Hepatocyte (in vitro differentiated cells): ENCODE data around the gene SPOCK3. TPM values are rescaled to one million over a fixed set of nuclear protein-coding genes. Genes with fewer than 3 reads are reported as not detected.
A peak's percentile ranks its signal among the peaks of the same experiment; 100 is the strongest.

Experiments used
- DNase-seq: peaks from one replicate; pipeline ENCODE4 v3.0.0-alpha.2; 2016; ENCODE audit warnings: low spot score
- H2AFZ ChIP-seq: fragments of 200-600 bp; sonication (generic); 2 replicates; pipeline ENCODE4 v1.6.0; 2016; ENCODE audit warnings: antibody characterized with exemption, mild to moderate bottlenecking
- H3K27ac ChIP-seq: fragments of 200-600 bp; sonication (generic); 2 replicates; pipeline ENCODE4 v1.5.1; 2016; ENCODE audit warnings: mild to moderate bottlenecking
- H3K27me3 ChIP-seq: fragments of 200-600 bp; sonication (generic); 2 replicates; pipeline ENCODE4 v1.6.1; 2016
- H3K36me3 ChIP-seq: fragments of 200-600 bp; sonication (generic); replicated peaks from 2 replicates; pipeline ENCODE4 v1.5.1; 2016; ENCODE audit warnings: low read depth; ENCODE audit not compliant: insufficient read depth
- H3K4me1 ChIP-seq: fragments of 200-600 bp; sonication (generic); 2 replicates; pipeline ENCODE4 v1.5.1; 2016; ENCODE audit warnings: mild to moderate bottlenecking, moderate library complexity; ENCODE audit not compliant: insufficient read depth
- H3K4me2 ChIP-seq: fragments of 200-600 bp; sonication (generic); 2 replicates; pipeline ENCODE4 v1.6.0; 2016
- H3K4me3 ChIP-seq: fragments of 200-600 bp; sonication (generic); 2 replicates; pipeline ENCODE4 v1.5.1; 2016; ENCODE audit warnings: mild to moderate bottlenecking
- H3K79me2 ChIP-seq: fragments of 200-600 bp; sonication (generic); 2 replicates; pipeline ENCODE4 v1.6.0; 2017; ENCODE audit warnings: mild to moderate bottlenecking
- H3K9me2 ChIP-seq: fragments of 200-600 bp; sonication (generic); replicated peaks from 2 replicates; pipeline ENCODE4 v1.6.0; 2017; ENCODE audit warnings: mild to moderate bottlenecking; ENCODE audit not compliant: insufficient read depth
- H3K9me3 ChIP-seq: fragments of 200-600 bp; sonication (generic); 2 replicates; pipeline ENCODE4 v1.5.1; 2016; ENCODE audit warnings: low read depth, mild to moderate bottlenecking
- H4K20me1 ChIP-seq: fragments of 200-600 bp; sonication (generic); 2 replicates; pipeline ENCODE4 v1.6.0; 2016; ENCODE audit warnings: mild to moderate bottlenecking; ENCODE audit not compliant: insufficient read depth, poor library complexity, severe bottlenecking
- CTCF ChIP-seq: fragments of 200-600 bp; sonication (generic); IDR thresholded peaks from 2 replicates; pipeline ENCODE4 v1.5.1; 2016; ENCODE audit warnings: antibody characterized with exemption, mild to moderate bottlenecking; ENCODE audit not compliant: poor library complexity
- EZH2 ChIP-seq: fragments of 200-600 bp; sonication (generic); IDR thresholded peaks from 2 replicates; pipeline ENCODE4 v1.6.1; 2016; ENCODE audit warnings: antibody characterized with exemption, mild to moderate bottlenecking, borderline replicate concordance
- EZH2phosphoT487 ChIP-seq: fragments of 200-600 bp; sonication (generic); IDR thresholded peaks from one replicate; pipeline ENCODE4 v1.6.1; 2018; ENCODE audit warnings: antibody characterized with exemption, mild to moderate bottlenecking, low read depth, moderate library complexity; ENCODE audit not compliant: unreplicated experiment, severe bottlenecking
- WGBS: methylation state at CpG from one replicate; pipeline ENCODE4 v1.1.6; 2016; ENCODE audit warnings: low lambda C conversion rate; ENCODE audit errors: missing lambda C conversion rate; 5-methylcytosine and 5-hydroxymethylcytosine counted together
- polyA plus RNA-seq: library from polyadenylated mRNA; unstranded; fragments of >200 nt; fragmentation: Nextera tagmentation; extraction: Ambion mirVana; gene quantifications from 2 replicates; pipeline ENCODE4 v1.2.1, GENCODE V29; 2016
- total RNA-seq: library from RNA; depleted of rRNA; stranded (reverse); fragments of >200 nt; gene quantifications from 2 replicates; pipeline ENCODE4 v1.2.3, GENCODE V29; 2014

Gene SPOCK3
- total and polyA plus RNA-seq, 2 experiments from 2014 or later = 3.0 to 3.4 TPM

- H3K4me3 ChIP-seq = no peak overlapping the region
- H2AFZ ChIP-seq = no peak overlapping the region
- H3K27me3 ChIP-seq = no peaks in the 10 kb centered on the region
- no peaks in the 10 kb centered on the region for H3K79me2 ChIP-seq
- no peaks in the 10 kb centered on the region for H3K4me1 ChIP-seq
- peak; percentile 10 for DNase-seq
- H3K9me3 ChIP-seq = no peaks in the 10 kb centered on the region
- H4K20me1 ChIP-seq = no peaks in the 10 kb centered on the region
- H3K36me3 ChIP-seq = no peaks in the 10 kb centered on the region
- H3K27ac ChIP-seq = no peak overlapping the region
- peak; percentile 10 for TF ChIP-seq CTCF
- no peak for TF ChIP-seq EZH2
- no peaks in the 10 kb centered on the region for H3K9me2 ChIP-seq
- H3K4me2 ChIP-seq = no peak overlapping the region
- WGBS = 38% methylated on average over 1 of the region's 1 CpG
Observed at GRCh38 chr4:167020410-167020809, 213.9 kb downstream of the SPOCK3 start.

GRCh38 chr4:167014944-167015343, 219.3 kb downstream of the SPOCK3 start:
- H2AFZ ChIP-seq = no peak overlapping the region
- no peak overlapping the region for H3K4me3 ChIP-seq
- no peaks in the 10 kb centered on the region for H3K9me3 ChIP-seq
- TF ChIP-seq EZH2 = no peak
- TF ChIP-seq CTCF = no peak
- TF ChIP-seq EZH2phosphoT487 = no peak
- no peak overlapping the region for H3K4me2 ChIP-seq
- H3K9me2 ChIP-seq = no peaks in the 10 kb centered on the region
- H3K36me3 ChIP-seq = no peaks in the 10 kb centered on the region
- H3K27me3 ChIP-seq = no peaks in the 10 kb centered on the region
- DNase-seq = no peak
- no peaks in the 10 kb centered on the region for H4K20me1 ChIP-seq
- no peaks in the 10 kb centered on the region for H3K4me1 ChIP-seq
- no peak overlapping the region for H3K27ac ChIP-seq
- H3K79me2 ChIP-seq = no peaks in the 10 kb centered on the region

GRCh38 chr4:167003326-167003725, 231.0 kb downstream of the SPOCK3 start:
- Histone ChIP-seq H3K27ac (no peak overlapping the region), H3K9me2 (no peaks in the 10 kb centered on the region), H3K79me2 (no peaks in the 10 kb centered on the region), H3K4me2 (no peak overlapping the region), H3K9me3 (no peaks in the 10 kb centered on the region), H3K27me3 (no peaks in the 10 kb centered on the region), H3K36me3 (no peaks in the 10 kb centered on the region), H4K20me1 (no peaks in the 10 kb centered on the region), H3K4me1 (no peaks in the 10 kb centered on the region), H2AFZ (no peak overlapping the region), H3K4me3 (no peak overlapping the region)
- WGBS = 75% methylated on average over 4 of the region's 4 CpGs
- TF ChIP-seq EZH2 (no peak), EZH2phosphoT487 (no peak), CTCF (no peak)
- no peak for DNase-seq

GRCh38 chr4:167000141-167000852, 234.0 kb downstream of the SPOCK3 start:
- peak overlapping the region; percentile 3 for H3K27ac ChIP-seq
- no peaks in the 10 kb centered on the region for H3K9me3 ChIP-seq
- no peak for TF ChIP-seq EZH2phosphoT487
- TF ChIP-seq CTCF = no peak
- TF ChIP-seq EZH2 = no peak
- no peak overlapping the region for H3K4me3 ChIP-seq
- no peaks in the 10 kb centered on the region for H3K27me3 ChIP-seq
- H4K20me1 ChIP-seq = no peaks in the 10 kb centered on the region
- no peaks in the 10 kb centered on the region for H3K79me2 ChIP-seq
- 30% methylated on average over 4 of the region's 4 CpGs for WGBS
- H3K9me2 ChIP-seq = no peaks in the 10 kb centered on the region
- no peaks in the 10 kb centered on the region for H3K36me3 ChIP-seq
- DNase-seq = peak; percentile 37
- peak overlapping the region; percentile 52 for H3K4me2 ChIP-seq
- no peak overlapping the region for H2AFZ ChIP-seq
- no peaks in the 10 kb centered on the region for H3K4me1 ChIP-seq
